Measurements from ENCODE around the gene KY.

- TF ChIP-seq CTCF (conservative IDR thresholded peaks at IDR 0.05), result no peak
- TF ChIP-seq ZFX (IDR thresholded peaks at IDR 0.05), result no peak
Observed at GRCh38 chr3:134576831-134577230, 74.0 kb downstream of the KY start.
